Stimulated activated CD4-positive, alpha-beta T cell treated with anti-CD3 and anti-CD28 coated beads, Interleukin-4, amount 100 ng/mL, for 24 hours (primary cell): ENCODE data around the gene DNAJC1.
"Not testable (repeated sequence)": the region's sequence is repeated elsewhere in the genome, so short reads cannot be mapped to it uniquely, and the experiment has no call there.

Experiments
- DNase-seq: peaks from one replicate; pipeline ENCODE4 v3.0.0-alpha.2; 2020

The DNAJC1 gene

GRCh38 chr10:21894648-21895342 lies 108.7 kb downstream of the DNAJC1 start:
- no peak for DNase-seq

GRCh38 chr10:21891439-21891838 lies 112.1 kb downstream of the DNAJC1 start:
- DNase-seq: no peak

DNA sequence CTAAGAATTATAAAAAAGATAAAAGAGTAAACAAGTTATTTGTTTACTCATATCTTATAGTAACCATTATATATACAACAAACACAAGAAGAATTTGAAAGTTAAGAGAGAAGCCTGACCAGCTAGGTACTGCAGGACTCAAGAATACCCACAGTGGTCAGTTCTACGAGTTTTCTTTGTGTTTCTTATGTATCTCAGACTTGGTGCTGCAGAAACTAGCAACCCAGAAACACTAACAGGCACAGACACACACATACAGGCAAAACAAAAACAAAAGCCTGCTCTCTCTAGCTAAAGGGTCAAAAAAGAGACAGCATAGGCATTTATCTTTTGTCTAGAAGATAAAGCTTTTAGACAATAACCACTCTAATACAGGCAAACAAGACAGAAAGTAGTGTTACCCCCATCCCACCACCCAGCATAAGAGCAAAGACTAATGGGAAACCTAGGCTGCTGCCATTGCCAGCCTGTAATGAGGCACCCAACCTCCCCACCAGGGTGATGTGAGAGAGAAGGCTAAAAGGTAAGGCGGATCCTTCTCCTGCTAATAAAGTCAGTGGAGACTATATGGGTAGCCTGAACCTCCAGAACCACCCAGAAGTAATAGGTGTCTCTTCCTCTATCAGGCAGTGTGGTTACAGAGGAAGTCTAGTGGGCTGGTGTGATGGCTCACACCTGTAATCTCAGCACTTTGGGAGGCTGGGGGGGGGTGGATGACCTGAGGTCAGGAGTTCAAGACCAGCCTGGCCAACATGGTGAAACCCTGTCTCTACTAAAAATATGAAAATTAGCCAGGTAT lies 113.9 kb downstream of the DNAJC1 start:
- DNase-seq: no peak

- DNase-seq: no peak
These were observed 114.6 kb downstream of the DNAJC1 start for GRCh38 chr10:21888959-21889358.

DNA sequence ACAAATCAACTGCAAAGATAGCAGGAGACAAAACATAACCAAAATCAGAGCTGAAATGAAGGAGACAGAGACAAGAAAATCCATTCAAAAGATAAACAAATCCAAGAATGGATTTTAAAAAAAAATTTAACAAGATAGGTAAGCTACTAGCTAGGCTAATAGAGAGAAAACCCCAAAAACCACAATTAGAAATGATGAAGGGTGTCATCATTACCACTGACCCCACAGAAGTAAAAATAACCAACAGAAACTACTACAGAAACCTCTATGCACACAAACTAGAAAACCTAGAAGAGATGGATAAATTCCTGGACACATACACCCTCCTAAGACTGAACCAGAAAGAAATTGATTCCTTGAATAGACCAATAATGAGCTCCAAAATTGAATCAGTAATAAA lies 117.6 kb downstream of the DNAJC1 start:
- DNase-seq: no peak

DNA sequence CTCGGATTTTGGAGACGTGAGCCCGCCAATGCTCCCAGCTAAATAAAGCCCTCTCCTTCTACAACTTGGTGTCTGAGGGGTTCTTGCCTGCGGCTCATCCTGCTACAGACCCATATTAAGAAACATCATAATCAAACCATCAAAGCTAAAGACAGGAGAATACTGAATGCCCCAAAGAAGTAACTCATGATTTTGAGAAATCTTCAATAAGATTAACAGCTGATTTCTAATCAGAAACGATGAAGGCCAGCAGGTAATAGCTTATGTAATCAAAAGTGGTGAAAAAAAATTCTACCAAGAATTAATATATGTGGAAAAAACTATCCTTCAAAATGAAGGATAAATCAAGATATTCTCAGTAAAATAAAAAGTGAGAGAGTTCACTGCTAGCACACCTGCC lies 130.3 kb downstream of the DNAJC1 start:
- DNase-seq: no peak

- not testable (repeated sequence) for DNase-seq
These were observed 130.8 kb downstream of the DNAJC1 start for GRCh38 chr10:21872771-21873170.

DNA sequence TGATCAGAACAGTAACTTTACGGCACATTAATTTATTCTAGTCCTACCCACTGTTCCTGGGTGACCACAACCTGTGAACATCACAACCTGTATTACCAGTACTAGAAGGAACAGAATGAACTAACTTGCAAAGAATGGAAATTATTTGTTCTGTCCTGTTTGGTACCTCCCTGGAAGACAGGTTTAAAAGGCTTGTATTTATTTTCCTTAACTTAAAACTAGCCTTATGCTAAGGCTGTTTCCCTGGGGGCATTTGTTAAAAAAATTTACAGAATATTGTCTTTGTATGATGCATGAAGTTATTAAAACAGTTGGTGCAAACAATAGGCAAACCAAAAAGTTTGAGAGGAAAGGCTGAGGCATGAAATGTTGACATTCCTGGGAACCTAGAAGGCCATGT lies 132.7 kb downstream of the DNAJC1 start:
- no peak for DNase-seq

GRCh38 chr10:21869087-21869486 lies 134.4 kb downstream of the DNAJC1 start:
- not testable (repeated sequence) for DNase-seq

DNA sequence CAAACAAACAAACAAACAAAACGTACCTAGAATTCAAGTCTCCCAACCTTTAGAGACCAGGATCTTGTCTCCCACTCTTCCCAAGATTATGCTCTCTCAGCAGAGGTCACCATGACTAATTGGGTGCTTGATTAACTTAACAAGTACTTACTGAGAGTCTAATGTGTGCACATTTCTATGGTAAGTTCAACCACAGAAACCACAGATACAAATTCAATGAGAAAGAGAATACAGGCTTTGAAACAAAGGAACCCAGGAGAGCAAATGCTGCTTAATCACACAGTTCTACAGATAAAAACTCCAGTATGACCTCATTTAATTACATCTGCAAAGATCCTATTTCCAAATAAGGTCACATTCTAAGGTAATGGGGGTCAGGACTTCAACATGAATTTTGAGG lies 142.8 kb downstream of the DNAJC1 start:
- DNase-seq: no peak

- no peak for DNase-seq
These were observed 145.1 kb downstream of the DNAJC1 start for GRCh38 chr10:21858455-21858854.

GRCh38 chr10:21849607-21850006 lies 153.9 kb downstream of the DNAJC1 start:
- DNase-seq: no peak

DNA sequence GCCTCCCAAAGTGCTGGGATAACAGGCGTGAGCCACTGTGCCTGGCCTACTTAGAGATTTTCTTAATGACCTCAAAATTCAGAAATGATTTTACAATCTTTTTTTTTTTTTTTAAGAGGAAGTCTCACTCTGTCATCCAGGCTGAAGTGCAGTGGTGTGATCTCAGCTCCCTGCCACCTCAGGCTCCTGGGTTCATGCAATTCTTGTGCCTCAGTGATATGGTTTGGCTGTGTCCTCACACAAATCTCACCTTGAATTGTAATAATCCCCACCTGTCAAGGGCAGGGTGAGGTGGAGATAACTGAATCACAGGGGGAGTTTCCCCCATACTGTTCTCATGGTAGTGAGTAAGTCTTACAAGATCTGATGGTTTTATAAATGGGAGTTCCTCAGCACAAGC lies 159.9 kb downstream of the DNAJC1 start:
- no peak for DNase-seq

- DNase-seq: not testable (repeated sequence)
These were observed 162.3 kb downstream of the DNAJC1 start for GRCh38 chr10:21841273-21841672.

DNA sequence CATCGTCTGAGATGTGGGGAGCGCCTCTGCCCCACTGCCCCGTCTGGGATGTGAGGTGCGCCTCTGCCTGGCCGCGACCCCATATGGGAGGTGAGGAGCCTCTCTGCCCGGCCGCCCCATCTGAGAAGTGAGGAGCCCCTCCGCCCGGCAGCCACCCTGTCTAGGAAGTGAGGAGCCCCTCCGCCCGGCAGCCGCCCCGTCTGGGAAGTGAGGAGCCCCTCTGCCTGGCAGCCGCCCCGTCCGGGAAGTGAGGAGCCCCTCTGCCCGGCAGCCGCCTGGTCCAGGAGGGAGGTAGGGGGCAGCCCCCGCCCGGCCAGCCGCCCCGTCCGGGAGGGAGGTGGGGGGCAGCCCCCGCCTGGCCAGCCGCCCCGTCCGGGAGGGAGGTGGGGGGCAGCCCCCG lies 166.0 kb downstream of the DNAJC1 start:
- DNase-seq: not testable (repeated sequence)

GRCh38 chr10:21834574-21834973 lies 169.0 kb downstream of the DNAJC1 start:
- DNase-seq: not testable (repeated sequence)

GRCh38 chr10:21832821-21833130 lies 170.8 kb downstream of the DNAJC1 start:
- DNase-seq: no peak

DNA sequence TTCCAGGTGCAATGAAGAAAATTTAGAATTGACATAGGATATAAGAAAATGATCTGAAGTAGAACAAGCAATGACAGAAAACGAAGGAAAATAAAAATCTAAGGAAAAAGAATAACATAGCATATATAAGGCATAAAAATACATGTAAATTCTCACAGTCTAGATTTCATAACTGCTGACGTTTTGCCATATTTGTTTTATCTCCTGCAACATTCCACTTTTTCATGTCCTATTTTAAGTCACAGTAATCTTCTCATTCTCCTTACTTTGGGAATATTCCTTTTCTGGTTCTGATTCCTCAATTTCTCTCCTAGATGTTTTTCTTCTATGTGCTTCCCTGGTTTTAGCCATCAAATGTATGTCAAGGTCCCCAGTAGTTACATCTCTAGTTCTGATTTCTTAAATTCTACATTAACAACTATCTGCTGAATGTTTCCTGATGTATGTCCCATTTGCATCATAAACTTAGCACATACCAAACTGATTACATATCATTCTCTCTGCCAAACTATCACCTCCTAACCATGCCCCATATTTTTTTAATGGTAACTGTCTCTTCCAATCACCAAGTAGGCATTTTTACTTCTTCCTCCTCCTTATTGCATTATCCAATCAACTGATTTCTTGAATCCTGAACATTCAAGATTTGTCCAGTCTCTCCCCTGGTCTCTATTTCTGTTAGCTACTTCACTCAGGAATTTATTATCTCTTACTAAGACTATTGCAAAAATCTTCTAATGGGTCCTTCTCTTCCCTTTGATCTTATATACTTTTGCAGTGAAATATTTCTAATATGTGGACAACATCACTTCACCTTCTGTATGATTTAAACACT lies 171.3 kb downstream of the DNAJC1 start:
- DNase-seq: no peak

- no peak for DNase-seq
These were observed 173.5 kb downstream of the DNAJC1 start for GRCh38 chr10:21830037-21830436.

GRCh38 chr10:21827308-21827707 lies 176.2 kb downstream of the DNAJC1 start:
- no peak for DNase-seq

DNA sequence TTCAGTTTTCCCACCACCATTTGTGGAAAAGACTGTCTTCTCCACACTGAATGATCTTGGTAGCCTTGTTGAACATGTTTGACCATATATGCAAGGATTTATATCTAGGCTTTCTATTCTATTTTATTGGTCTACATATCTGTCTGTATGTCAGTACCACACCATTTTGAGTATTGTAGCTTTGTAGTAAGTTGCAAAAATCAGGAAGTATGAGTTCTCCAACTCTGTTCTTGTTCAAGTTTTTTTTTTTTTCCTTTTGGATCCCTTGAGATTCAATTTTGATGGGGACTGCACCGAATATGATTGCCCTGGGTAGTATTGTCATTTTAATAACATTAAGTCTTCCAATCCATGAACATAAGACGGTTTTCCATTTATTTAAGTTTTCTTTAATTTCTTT lies 176.8 kb downstream of the DNAJC1 start:
- DNase-seq: no peak

GRCh38 chr10:21825345-21825744 lies 178.2 kb downstream of the DNAJC1 start:
- no peak for DNase-seq

DNA sequence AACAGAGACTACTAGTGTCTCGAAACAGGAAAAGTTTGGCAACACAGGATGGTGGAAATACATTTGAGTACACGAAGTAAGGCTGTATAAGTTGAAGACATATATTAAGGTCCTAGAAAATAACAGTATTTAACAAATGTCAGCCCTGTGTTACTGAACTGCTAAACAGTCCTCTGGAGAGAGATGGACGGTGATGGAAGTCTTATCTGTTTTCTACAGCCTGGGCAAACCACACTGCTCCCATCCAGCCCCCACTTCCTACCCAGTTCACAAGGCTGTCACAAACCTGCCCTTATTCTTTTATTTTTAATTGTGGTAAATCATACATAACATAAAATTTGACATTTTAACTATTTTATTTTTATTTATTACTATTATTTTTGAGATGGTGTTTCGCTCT lies 179.1 kb downstream of the DNAJC1 start:
- no peak for DNase-seq

GRCh38 chr10:21823617-21824016 lies 179.9 kb downstream of the DNAJC1 start:
- DNase-seq: no peak
